ENCODE results near the gene CADM2.

Gene CADM2

GRCh38 chr3:85185495-85185894 is 226.7 kb downstream of the CADM2 start:
- no peaks in the 10 kb centered on the region for H3K36me3 Mint-ChIP-seq (ENCODE audit: low read depth)

DNA sequence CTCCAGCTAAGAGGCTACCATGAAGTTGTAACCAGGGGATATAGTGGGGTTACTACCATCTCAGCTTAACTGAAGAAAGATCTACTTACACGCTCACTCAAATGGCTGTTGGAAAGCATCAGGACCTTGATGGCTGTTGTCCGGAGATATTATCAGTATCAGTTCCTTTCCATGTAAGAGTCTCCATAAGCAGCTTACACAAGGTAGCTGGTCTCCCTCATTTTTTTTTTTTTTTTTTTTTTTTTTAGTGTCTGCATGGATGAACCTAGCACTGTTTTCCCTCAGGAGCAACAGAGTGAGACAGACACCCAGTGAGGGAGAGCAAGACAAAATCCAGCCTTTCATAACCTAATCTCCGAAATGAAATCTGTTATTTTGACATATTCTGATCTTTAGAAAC is 230.9 kb downstream of the CADM2 start:
- H3K27me3 Mint-ChIP-seq (ENCODE audit: low read depth, poor library complexity) = peaks cover 4% of the 10 kb centered on the region
- DNase-seq = no peak
- no peak for TF ChIP-seq CTCF (IDR thresholded peaks at IDR 0.05)

More at GRCh38 chr3:85185495-85185894, 226.7 kb downstream of the CADM2 start:
- Mint-ChIP-seq H3K9me3 (no peaks in the 10 kb centered on the region), H3K4me1 (no peaks in the 10 kb centered on the region), H3K27ac (no peak overlapping the region), H3K4me3 (no peak overlapping the region), H3K27me3 (ENCODE audit: low read depth, poor library complexity) (peaks cover 8% of the 10 kb centered on the region)
- no peak for TF ChIP-seq CTCF (IDR thresholded peaks at IDR 0.05)
- no peak for DNase-seq

DNA sequence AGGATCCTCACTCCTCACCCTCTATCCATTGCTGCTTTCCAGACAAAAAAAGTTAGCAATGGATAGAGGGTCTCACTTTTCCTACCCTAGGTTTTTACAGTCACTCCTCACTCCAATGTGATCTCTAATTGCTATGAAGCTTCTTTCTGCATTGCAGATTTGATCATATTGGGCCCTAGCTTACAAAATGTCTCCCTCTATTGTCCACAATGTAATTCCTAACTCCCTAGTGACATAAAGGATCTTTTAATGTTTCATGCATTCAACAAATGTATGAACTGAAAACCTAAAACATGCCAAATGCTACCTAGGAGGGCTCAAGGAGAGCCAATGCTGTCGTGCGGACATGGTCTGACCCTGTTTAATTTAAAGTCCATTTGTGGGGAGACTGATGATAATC is 234.8 kb downstream of the CADM2 start:
- no peak overlapping the region for H3K4me3 Mint-ChIP-seq
- H3K27me3 Mint-ChIP-seq (ENCODE audit: low read depth, poor library complexity) = peaks cover 4% of the 10 kb centered on the region

More for the DNA sequence above, 230.9 kb downstream of the CADM2 start:
- H3K27ac Mint-ChIP-seq = no peak overlapping the region
- H3K9me3 Mint-ChIP-seq = no peaks in the 10 kb centered on the region
- H3K36me3 Mint-ChIP-seq (ENCODE audit: low read depth) = no peaks in the 10 kb centered on the region
- H3K4me1 Mint-ChIP-seq = no peaks in the 10 kb centered on the region
- no peak overlapping the region for H3K4me3 Mint-ChIP-seq

GRCh38 chr3:85208650-85209049 is 249.9 kb downstream of the CADM2 start:
- no peak for TF ChIP-seq CTCF (IDR thresholded peaks at IDR 0.05)
- H3K9me3 Mint-ChIP-seq = peaks cover 4% of the 10 kb centered on the region
- H3K4me3 Mint-ChIP-seq = no peak overlapping the region
- H3K27me3 Mint-ChIP-seq (ENCODE audit: low read depth, poor library complexity) = no peaks in the 10 kb centered on the region
- no peak overlapping the region for H3K27ac Mint-ChIP-seq
- H3K36me3 Mint-ChIP-seq (ENCODE audit: low read depth) = no peaks in the 10 kb centered on the region
- H3K4me1 Mint-ChIP-seq = no peaks in the 10 kb centered on the region
- DNase-seq = no peak

More for the DNA sequence above, 234.8 kb downstream of the CADM2 start:
- no peak overlapping the region for H3K27ac Mint-ChIP-seq
- TF ChIP-seq CTCF (IDR thresholded peaks at IDR 0.05) = no peak
- H3K9me3 Mint-ChIP-seq = no peaks in the 10 kb centered on the region
- DNase-seq = no peak
- no peaks in the 10 kb centered on the region for H3K36me3 Mint-ChIP-seq (ENCODE audit: low read depth)
- H3K4me1 Mint-ChIP-seq = no peaks in the 10 kb centered on the region

GRCh38 chr3:85210540-85210939 is 251.8 kb downstream of the CADM2 start:
- H3K4me3 Mint-ChIP-seq = no peak overlapping the region
- no peaks in the 10 kb centered on the region for H3K36me3 Mint-ChIP-seq (ENCODE audit: low read depth)
- H3K4me1 Mint-ChIP-seq = no peaks in the 10 kb centered on the region
- H3K27me3 Mint-ChIP-seq (ENCODE audit: low read depth, poor library complexity) = peaks cover 5% of the 10 kb centered on the region
- no peak for DNase-seq
- H3K9me3 Mint-ChIP-seq = peaks cover 4% of the 10 kb centered on the region
- no peak overlapping the region for H3K27ac Mint-ChIP-seq
- no peak for TF ChIP-seq CTCF (IDR thresholded peaks at IDR 0.05)

DNA sequence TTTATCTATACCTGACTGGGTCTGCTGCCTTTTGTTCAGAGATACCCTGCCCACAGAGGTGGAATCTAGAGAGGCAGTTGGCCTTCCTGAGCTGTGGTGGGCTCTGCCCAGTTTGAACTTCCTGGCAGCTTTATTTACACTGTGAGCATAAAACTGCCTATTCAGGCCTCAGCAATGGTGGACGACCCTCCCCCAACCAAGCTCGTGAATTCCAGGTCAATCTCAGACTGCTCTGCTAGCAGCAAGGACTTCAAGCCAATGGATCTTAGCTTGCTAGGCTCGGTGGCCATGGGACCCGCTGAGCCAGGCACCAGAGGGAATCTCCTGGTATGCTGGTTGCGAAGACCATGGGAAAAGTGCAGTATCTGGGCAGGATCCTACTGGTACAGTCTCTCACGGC is 270.2 kb downstream of the CADM2 start:
- no peak for TF ChIP-seq CTCF (IDR thresholded peaks at IDR 0.05)
- Mint-ChIP-seq H3K27ac (no peak overlapping the region), H3K4me3 (no peak overlapping the region)

More for the DNA sequence above, 270.2 kb downstream of the CADM2 start:
- Mint-ChIP-seq H3K4me1 (no peaks in the 10 kb centered on the region), H3K27me3 (ENCODE audit: low read depth, poor library complexity) (peaks cover 3% of the 10 kb centered on the region), H3K9me3 (peaks cover 7% of the 10 kb centered on the region), H3K36me3 (ENCODE audit: low read depth) (no peaks in the 10 kb centered on the region)
- no peak for DNase-seq
